GM13976 (cell line): Measurements from ENCODE around the gene ANKRD55.
"Not testable (repeated sequence)": the region's sequence is repeated elsewhere in the genome, so short reads cannot be mapped to it uniquely, and the experiment has no call there.

ENCODE experiments used
- DNase-seq: peaks from one replicate; pipeline ENCODE4 v3.0.0; 2012; ENCODE audit warnings: low spot score
- in situ Hi-C: fragments of 300-500 bp; cut with MboI; formaldehyde crosslinking; loops from one replicate; pipeline ENCODE4 v1.12.0; 2022; ENCODE audit warnings: low sequenced_read_pairs, mixed read lengths, inconsistent platforms; ENCODE audit not compliant: unreplicated experiment
- TF ChIP-seq, protein P1 (sequence below): IDR thresholded peaks from 2 replicates; pipeline ENCODE4 v1.5.1; 2012; ENCODE audit warnings: borderline replicate concordance, mild to moderate bottlenecking; ENCODE audit not compliant: insufficient read depth; ENCODE audit errors: extremely low read depth, missing control alignments, control extremely low read depth

ANKRD55 gene

DNA sequence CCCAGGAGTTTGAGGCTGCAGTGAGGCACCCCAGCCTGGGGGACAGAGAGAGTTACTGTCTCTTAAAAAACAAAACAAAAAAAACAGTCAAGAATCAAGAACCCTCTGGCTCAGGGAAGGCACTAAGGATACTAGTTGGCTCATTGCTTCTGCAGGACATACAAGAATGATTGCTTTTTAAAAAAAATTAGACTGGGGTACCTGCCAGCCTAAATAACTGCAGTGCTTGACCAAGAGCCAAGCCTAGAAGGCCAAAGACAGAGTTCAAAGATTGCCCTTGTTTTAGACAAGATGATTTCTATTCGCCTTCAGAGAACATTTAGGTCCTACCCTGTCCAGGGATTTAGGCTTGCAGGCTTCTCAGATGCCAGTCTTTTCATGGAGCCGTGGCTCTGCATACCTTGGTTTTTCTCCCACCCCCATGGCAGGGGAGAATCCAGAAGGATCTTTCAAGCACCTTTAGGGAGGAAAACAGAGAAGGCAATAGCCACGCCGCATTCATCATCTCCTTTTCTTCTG is 144.6 kb downstream of the ANKRD55 start:
- in situ Hi-C loops, result no loop called here
- no peak for DNase-seq
- TF ChIP-seq, protein P1, sequence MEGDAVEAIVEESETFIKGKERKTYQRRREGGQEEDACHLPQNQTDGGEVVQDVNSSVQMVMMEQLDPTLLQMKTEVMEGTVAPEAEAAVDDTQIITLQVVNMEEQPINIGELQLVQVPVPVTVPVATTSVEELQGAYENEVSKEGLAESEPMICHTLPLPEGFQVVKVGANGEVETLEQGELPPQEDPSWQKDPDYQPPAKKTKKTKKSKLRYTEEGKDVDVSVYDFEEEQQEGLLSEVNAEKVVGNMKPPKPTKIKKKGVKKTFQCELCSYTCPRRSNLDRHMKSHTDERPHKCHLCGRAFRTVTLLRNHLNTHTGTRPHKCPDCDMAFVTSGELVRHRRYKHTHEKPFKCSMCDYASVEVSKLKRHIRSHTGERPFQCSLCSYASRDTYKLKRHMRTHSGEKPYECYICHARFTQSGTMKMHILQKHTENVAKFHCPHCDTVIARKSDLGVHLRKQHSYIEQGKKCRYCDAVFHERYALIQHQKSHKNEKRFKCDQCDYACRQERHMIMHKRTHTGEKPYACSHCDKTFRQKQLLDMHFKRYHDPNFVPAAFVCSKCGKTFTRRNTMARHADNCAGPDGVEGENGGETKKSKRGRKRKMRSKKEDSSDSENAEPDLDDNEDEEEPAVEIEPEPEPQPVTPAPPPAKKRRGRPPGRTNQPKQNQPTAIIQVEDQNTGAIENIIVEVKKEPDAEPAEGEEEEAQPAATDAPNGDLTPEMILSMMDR, result no peak

DNA sequence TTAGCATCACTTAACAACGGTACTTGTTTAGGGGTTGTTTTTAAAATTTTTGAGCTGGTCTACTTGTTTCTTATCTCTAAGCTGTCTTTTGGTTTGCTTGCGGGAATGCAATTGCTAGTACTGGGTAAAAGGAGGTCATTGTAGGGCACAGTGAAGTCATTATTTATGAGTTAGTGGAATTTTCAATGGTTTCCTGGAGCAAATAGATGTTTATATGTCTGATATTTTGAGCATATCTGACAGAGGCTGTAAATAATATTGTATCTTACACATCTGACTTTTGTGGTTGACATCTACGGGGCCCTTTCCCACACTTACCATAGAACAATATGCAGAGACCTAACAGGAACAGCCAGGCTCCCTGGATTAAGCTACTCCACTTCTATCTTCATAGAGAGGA is 147.9 kb downstream of the ANKRD55 start:
- no peak for DNase-seq
- in situ Hi-C loops, result no loop called here
- TF ChIP-seq, protein P1, result no peak

DNA sequence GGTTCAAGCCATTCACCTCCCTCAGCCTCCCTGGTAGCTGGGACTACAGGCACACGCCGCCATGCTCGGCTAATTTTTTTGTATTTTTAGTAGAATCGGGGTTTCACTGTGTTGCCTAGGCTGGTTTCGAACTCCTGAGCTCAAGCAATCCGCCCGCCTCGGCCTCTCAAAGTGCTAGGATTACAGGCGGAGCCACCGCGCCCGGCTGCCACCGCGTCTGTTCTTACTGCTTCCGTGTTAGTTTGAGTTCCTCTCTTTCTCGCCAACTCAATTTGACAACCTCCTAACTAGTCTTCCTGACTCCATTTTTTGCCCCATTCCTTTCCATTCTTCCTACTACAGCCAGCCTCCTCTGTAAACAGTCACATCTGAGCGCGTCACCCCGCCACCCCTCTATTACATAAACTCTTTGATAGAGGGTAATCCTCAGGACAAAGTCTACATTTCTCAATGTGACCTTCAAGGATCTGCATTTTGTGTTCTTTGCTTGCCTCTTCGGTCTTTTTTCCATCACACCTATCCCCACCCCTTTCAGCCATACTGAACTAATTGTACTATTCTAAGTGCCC is 149.8 kb downstream of the ANKRD55 start:
- TF ChIP-seq, protein P1, result no peak
- in situ Hi-C loops, result no loop called here
- DNase-seq, result no peak

DNA sequence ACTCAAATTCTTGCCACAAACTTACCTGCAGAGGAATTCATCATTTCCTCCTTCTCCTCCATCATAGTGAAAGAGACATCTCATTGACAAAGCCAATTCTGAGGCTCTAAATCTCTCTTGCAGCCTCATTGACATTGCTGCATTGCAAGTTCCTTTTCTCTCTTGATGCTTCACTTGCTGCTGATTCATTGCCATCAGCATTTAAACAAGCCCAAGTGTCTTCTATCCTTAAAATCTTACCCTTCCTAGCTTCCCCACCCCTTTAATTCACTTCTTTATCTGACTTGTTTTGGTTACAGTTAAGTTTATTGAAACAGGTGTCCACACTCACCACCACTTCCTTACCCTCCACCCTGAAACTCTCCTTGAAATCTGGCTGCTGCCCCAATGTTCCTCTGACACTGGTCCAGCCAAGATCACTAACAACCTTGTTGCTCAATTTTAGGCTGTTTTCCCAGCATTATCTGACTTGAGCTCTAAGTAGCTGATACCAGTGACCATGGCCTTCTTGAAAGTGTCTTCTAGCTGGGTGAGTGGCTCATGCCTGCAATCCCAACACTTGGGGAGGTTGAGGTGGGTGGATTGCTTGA is 152.0 kb downstream of the ANKRD55 start:
- DNase-seq, in situ Hi-C loops: not testable (repeated sequence)

DNA sequence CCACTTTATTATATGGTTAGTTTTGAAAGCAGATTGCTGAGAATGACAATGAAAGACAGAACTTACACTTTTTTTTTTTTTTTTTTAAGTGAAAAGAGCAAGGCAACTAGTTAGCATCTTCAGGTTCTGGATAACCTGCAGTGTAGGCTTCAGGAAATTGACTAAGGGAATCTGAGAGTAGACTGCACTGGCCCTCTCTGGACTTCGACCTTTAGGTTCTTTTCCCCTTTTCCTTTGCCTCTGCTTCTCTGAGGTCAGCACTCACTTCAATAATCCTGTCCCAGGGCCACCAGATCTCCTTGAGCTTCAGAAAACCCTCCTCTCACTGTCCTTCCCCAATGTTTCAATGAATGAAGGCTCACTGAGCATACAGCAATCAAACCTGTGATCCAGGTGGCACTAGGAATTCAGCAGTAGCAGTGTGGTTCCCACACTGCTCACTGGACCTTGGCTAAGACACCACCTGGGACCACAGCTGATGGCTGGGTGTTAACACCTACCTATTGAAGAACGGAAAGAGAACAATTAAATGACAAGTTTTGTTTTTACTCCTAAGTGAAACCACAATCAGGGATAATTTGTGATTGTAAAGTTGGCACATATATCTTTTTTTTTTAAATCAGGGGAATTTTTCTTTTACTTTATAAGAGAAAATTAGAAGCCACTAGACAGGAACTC is 152.6 kb downstream of the ANKRD55 start:
- in situ Hi-C loops, result no loop called here
- TF ChIP-seq, protein P1, result no peak
- DNase-seq, result no peak

DNA sequence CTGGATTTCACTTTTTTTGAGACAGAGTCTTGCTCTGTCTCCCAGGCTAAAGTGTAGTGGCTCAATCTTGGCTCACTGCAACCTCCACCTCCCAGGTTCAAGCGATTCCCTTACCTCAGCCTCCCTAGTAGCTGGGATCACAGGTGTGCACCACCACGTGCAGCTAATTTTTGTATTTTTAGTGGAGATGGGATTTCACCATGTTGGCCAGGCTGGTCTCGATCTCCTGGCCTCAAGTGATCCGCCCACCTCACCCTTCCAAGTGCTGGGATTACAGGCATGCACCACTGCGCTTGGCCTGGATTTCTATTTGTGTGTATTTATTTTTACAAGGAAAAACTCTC is 154.0 kb downstream of the ANKRD55 start:
- DNase-seq, in situ Hi-C loops: not testable (repeated sequence)

DNA sequence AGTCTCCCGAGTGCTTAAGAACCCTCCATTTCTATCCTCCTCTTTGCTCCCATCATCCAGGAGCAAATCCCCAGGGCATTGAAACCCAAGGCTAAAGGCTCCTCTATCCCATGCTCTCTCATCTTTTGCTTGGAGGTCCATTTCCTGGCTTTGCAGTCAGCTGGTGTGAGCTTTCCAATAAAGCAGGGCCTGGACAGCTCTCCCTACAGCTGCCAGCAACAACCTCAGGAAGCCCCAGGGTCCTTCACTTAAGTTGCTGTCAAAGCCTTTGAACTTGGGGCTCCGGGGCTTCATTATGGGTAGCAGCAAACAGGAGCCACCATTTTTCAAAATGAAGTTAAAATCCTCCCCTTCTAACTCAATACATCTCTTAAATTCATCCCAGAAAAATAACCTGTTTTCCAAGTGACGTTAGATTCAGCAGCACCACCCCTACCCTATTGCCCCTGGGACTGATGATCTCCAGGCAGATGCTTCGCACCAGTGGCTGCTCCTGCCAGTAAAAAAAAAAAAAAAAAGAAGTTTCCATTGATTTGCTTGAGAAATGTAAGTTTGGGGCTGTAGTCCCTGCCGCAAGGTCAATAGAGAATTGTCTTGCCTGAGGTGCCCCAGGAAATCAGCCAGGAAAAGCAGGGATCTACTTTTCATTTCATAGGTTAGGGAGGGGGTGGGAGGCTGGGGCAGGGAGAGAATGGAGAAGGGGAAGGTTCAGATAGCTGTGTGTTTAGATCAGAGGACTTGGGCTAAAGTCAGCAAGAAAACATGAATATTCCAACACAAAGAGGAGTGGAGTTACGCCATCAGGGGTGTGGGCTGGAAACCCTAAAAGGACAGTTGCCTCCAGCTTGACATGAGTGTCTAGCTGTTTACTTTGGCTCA is 154.6 kb downstream of the ANKRD55 start:
- in situ Hi-C loops, result no loop called here
- TF ChIP-seq, protein P1, result no peak
- DNase-seq, result no peak
